HG03159 (cell line): ENCODE measurements around the gene PHACTR3.
"Not testable (repeated sequence)": the region's sequence is repeated elsewhere in the genome, so short reads cannot be mapped to it uniquely, and the experiment has no call there.

Source experiments
- ATAC-seq: cut with Tn5 transposase; IDR thresholded peaks from one replicate; pipeline ENCODE4 v1.9.1; 2021; ENCODE audit warnings: mild to moderate bottlenecking, moderate library complexity; ENCODE audit not compliant: unreplicated experiment

PHACTR3 gene

GRCh38 chr20:59618585-59618984 is 14.2 kb downstream of the PHACTR3 start:
- not testable (repeated sequence) for ATAC-seq

GRCh38 chr20:59620860-59621505 is 16.6 kb downstream of the PHACTR3 start:
- no peak for ATAC-seq

GRCh38 chr20:59622496-59622895 is 18.2 kb downstream of the PHACTR3 start:
- no peak for ATAC-seq

- ATAC-seq: no peak
Measured at GRCh38 chr20:59623133-59623532, 18.8 kb downstream of the PHACTR3 start.

- no peak for ATAC-seq
Measured at GRCh38 chr20:59623583-59623982, 19.2 kb downstream of the PHACTR3 start.

GRCh38 chr20:59624401-59624800 is 20.1 kb downstream of the PHACTR3 start:
- no peak for ATAC-seq

GRCh38 chr20:59625214-59625922 is 21.0 kb downstream of the PHACTR3 start:
- ATAC-seq: no peak

GRCh38 chr20:59627298-59627697 is 23.0 kb downstream of the PHACTR3 start:
- ATAC-seq: no peak

GRCh38 chr20:59628171-59628570 is 23.8 kb downstream of the PHACTR3 start:
- ATAC-seq: no peak

- no peak for ATAC-seq
Measured at GRCh38 chr20:59629141-59630045, 25.1 kb downstream of the PHACTR3 start.

- ATAC-seq: no peak
Measured at GRCh38 chr20:59630526-59630925, 26.2 kb downstream of the PHACTR3 start.

- no peak for ATAC-seq
Measured at GRCh38 chr20:59631751-59632540, 27.6 kb downstream of the PHACTR3 start.

GRCh38 chr20:59632541-59633113 is 28.3 kb downstream of the PHACTR3 start:
- no peak for ATAC-seq

GRCh38 chr20:59633656-59634251 is 29.4 kb downstream of the PHACTR3 start:
- ATAC-seq: no peak

- ATAC-seq: no peak
Measured at GRCh38 chr20:59634435-59635005, 30.2 kb downstream of the PHACTR3 start.

- no peak for ATAC-seq
Measured at GRCh38 chr20:59636766-59637370, 32.5 kb downstream of the PHACTR3 start.

- no peak for ATAC-seq
Measured at GRCh38 chr20:59640267-59640666, 35.9 kb downstream of the PHACTR3 start.

GRCh38 chr20:59643615-59644061 is 39.3 kb downstream of the PHACTR3 start:
- no peak for ATAC-seq

- ATAC-seq: no peak
Measured at GRCh38 chr20:59644371-59644939, 40.1 kb downstream of the PHACTR3 start.
